Suprapubic skin (tissue), 3 donors: Measurements from ENCODE around the gene KRT31.

Source experiments
- EP300 ChIP-seq: sonication (generic); formaldehyde crosslinking; IDR thresholded peaks from one replicate; pipeline ENCODE4 v1.6.1; 2017; ENCODE audit warnings: antibody characterized with exemption
- POLR2A ChIP-seq, 2 donors: fragments of 450-650 bp; IDR thresholded peaks; one replicate each; pipeline ENCODE4 v1.6.1; 2017; ENCODE audit warnings: antibody characterized with exemption in 2 of 2, mild to moderate bottlenecking in 2 of 2, moderate library complexity in 2 of 2
- TF ChIP-seq, protein P1 (sequence below), 2 donors: fragments of 200-600 bp in 1 of 2; fragments of 450-650 bp in 1 of 2; sonication (generic) in 1 of 2; IDR thresholded peaks; one replicate each; pipeline ENCODE4 v1.5.1; 2016 to 2019; ENCODE audit warnings: antibody characterized with exemption in 2 of 2, mild to moderate bottlenecking in 1 of 2, moderate library complexity in 1 of 2

DNA sequence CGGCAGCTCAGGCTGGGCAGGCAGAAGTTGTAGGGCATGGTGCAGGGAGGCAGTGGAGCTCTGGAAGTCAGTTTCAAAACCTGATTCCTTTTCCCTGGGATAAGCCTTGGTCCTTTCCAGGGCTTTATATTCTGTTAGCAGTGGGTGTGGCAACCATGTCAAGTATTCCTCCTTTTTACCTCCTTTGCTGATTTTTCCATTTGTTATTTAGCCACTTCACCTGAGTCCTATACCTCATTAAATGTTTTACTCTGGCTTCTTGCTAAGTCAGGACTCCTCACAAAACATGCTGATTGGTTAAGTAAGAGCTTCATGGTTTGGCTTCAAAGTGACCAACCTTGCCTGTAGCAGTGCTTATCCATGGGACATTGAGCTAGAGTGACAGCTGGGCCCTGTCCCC lies 27.7 kb downstream of the KRT31 start, which contains the start of gene KRT33B:
- TF ChIP-seq, protein P1, sequence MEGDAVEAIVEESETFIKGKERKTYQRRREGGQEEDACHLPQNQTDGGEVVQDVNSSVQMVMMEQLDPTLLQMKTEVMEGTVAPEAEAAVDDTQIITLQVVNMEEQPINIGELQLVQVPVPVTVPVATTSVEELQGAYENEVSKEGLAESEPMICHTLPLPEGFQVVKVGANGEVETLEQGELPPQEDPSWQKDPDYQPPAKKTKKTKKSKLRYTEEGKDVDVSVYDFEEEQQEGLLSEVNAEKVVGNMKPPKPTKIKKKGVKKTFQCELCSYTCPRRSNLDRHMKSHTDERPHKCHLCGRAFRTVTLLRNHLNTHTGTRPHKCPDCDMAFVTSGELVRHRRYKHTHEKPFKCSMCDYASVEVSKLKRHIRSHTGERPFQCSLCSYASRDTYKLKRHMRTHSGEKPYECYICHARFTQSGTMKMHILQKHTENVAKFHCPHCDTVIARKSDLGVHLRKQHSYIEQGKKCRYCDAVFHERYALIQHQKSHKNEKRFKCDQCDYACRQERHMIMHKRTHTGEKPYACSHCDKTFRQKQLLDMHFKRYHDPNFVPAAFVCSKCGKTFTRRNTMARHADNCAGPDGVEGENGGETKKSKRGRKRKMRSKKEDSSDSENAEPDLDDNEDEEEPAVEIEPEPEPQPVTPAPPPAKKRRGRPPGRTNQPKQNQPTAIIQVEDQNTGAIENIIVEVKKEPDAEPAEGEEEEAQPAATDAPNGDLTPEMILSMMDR (IDR thresholded peaks at IDR 0.05), result no peak
- no peak for TF ChIP-seq POLR2A (IDR thresholded peaks at IDR 0.05)
- TF ChIP-seq EP300, result no peak
